Astrocyte of the spinal cord (primary cell): ENCODE data around the gene BMP5.

Source experiments
- DNase-seq: peaks from one replicate; pipeline ENCODE4 v3.0.0; 2011; ENCODE audit warnings: low read depth, low spot score
- H3K4me3 ChIP-seq: 2 replicates; pipeline ENCODE4 v1.5.1; 2011; ENCODE audit warnings: low read depth, mild to moderate bottlenecking, low read length, moderate library complexity
- in situ Hi-C: cut with HindIII; loops from 2 replicates; pipeline ENCODE4 v1.10.0; 2017; ENCODE audit warnings: low sequenced_read_pairs
- TF ChIP-seq, protein P1 (sequence below): IDR thresholded peaks from 2 replicates; pipeline ENCODE4 v1.5.1; 2012; ENCODE audit warnings: low read depth, mild to moderate bottlenecking, low read length, inconsistent platforms

The BMP5 gene

GRCh38 chr6:55776113-55776512, 99.3 kb downstream of the BMP5 start:
- TF ChIP-seq, protein P1, sequence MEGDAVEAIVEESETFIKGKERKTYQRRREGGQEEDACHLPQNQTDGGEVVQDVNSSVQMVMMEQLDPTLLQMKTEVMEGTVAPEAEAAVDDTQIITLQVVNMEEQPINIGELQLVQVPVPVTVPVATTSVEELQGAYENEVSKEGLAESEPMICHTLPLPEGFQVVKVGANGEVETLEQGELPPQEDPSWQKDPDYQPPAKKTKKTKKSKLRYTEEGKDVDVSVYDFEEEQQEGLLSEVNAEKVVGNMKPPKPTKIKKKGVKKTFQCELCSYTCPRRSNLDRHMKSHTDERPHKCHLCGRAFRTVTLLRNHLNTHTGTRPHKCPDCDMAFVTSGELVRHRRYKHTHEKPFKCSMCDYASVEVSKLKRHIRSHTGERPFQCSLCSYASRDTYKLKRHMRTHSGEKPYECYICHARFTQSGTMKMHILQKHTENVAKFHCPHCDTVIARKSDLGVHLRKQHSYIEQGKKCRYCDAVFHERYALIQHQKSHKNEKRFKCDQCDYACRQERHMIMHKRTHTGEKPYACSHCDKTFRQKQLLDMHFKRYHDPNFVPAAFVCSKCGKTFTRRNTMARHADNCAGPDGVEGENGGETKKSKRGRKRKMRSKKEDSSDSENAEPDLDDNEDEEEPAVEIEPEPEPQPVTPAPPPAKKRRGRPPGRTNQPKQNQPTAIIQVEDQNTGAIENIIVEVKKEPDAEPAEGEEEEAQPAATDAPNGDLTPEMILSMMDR: no peak
- H3K4me3 ChIP-seq: no peak overlapping the region
- in situ Hi-C loops: no loop called here
- no peak for DNase-seq

DNA sequence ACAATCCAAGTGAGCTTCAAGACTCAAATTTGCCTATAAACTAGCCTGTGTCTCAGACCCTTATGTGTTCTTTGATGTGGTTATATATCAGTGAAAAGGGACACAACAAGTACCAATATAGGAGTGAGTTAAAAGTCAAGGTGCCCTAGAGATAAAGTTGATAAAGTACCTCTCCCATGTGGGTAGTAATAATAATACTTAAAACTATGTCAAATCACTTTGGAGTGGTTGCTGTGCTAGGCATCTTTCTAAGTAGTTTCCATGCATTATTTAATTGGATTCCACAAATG, 100.4 kb downstream of the BMP5 start:
- DNase-seq: no peak
- H3K4me3 ChIP-seq: no peak overlapping the region
- in situ Hi-C loops: no loop called here
- TF ChIP-seq, protein P1: no peak

DNA sequence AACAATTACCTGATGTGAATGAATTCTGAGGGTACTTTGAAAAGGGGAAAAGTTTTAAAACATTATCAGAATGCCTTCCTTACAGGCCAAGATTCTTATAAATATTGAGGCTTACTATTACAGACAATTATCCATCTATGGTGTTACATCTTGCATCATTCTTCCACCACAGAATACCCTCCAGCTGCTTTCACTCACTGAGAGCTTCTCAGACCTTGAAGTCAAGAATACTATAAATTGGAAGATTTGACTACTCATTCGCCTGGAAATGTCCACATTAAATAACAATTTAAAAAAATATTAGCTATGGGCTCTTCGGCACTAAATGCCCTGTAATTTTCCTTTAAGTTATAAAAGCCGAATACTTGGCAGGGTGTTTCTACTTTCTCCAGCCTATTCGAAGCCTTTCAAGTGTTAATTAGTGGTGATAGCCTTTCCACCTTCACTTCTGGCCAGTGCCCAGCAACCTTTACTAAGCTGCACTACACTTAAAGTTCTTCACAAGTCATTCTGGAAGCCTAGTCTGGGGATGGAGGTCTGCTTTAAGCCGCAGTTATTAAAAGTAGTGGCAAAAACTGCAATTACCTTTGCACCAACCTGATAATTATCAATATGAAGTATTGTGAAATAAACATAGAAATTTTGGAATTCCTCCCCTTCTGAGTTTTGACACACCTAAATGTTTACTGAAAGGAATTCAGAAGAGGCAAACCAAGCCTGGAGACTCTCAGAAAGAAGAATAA, 100.9 kb downstream of the BMP5 start:
- in situ Hi-C loops: no loop called here
- TF ChIP-seq, protein P1: no peak
- no peak overlapping the region for H3K4me3 ChIP-seq
- no peak for DNase-seq

DNA sequence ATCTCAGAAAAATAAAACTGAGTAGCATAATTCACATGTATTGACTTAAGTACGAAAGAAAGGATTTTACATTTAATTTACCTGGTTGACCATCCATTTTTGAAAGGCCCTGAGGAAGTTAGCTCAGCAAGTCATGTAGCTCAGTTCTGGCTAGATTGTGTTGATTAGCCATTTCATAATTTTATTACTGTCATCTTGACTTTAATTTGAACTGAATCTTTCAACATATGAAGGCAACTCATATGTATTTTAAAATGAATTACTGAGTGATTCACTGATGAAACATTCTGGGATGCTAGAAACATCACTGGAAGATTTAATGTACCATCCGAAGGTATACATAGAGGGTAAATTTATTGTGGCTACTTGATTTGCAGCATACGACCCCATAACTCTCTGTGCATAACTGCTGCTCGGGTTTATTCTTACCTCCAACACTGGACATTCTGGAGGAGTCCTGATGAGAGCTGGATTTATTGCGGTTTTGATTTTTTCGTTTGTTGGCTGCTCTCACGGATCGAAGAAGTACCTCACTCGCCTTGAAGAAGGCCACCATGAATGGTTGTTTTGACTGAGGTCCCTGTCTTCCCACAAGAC, 101.7 kb downstream of the BMP5 start:
- H3K4me3 ChIP-seq: no peak overlapping the region
- TF ChIP-seq, protein P1: no peak
- in situ Hi-C loops: no loop called here
- DNase-seq: no peak

DNA sequence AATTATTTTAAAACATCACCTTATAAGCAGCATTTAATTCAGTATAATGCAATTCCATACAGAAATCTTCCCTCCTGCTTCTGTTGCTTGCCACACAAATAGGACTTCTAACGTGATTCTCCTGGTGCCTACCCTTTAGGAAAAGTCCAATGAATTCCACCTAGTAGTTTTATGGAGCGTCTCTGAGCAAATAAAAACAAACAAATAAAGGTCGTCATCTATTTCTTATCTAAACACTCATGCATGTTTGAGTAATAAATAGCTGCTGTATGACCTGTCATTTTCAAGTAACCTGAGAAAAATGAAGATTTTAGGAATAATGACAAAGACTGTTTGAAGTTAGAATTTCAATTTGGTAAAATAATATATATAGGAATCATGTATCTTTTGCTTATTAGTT, 102.7 kb downstream of the BMP5 start:
- no peak overlapping the region for H3K4me3 ChIP-seq
- no peak for DNase-seq
- in situ Hi-C loops: no loop called here
- TF ChIP-seq, protein P1: no peak

DNA sequence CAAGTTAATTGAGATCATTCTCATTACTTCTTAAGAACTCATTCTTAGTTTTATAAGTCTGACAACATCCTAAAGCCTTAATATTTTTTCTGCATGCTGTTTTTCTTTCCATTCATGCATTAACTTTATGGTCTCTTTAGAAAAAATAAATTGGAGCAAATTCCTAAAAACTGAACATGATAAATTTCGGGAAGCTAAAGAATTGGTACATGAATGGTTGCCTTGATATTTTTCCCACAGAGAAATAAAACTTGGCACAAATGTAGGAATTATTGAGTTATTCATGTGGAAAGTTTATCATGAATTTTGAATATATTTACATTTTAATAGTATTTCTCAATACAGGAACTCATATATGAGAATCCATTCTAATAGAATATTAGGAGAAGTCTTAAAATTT, 115.9 kb downstream of the BMP5 start:
- in situ Hi-C loops: no loop called here
- TF ChIP-seq, protein P1: no peak

More for the DNA sequence above, 115.9 kb downstream of the BMP5 start:
- no peak overlapping the region for H3K4me3 ChIP-seq
- no peak for DNase-seq
